Coronary artery (tissue), 2 donors: ENCODE results near the gene LTBP2.

ENCODE experiments used
- DNase-seq: peaks from one replicate; pipeline ENCODE4 v3.0.0-alpha.2; 2017; ENCODE audit warnings: low spot score
- H3K27ac ChIP-seq, 2 donors: fragments of 200-600 bp; sonication (generic); one replicate each; pipeline ENCODE4 v1.5.1; 2016 to 2019
- H3K4me3 ChIP-seq: fragments of 200-600 bp; sonication (generic); 2 replicates; pipeline ENCODE4 v1.5.1; 2016; ENCODE audit warnings: mild to moderate bottlenecking, moderate library complexity
- TF ChIP-seq, protein P1 (sequence below): fragments of 200-600 bp; sonication (generic); IDR thresholded peaks from one replicate; pipeline ENCODE4 v1.5.1; 2019; ENCODE audit warnings: antibody characterized with exemption

Gene LTBP2

DNA sequence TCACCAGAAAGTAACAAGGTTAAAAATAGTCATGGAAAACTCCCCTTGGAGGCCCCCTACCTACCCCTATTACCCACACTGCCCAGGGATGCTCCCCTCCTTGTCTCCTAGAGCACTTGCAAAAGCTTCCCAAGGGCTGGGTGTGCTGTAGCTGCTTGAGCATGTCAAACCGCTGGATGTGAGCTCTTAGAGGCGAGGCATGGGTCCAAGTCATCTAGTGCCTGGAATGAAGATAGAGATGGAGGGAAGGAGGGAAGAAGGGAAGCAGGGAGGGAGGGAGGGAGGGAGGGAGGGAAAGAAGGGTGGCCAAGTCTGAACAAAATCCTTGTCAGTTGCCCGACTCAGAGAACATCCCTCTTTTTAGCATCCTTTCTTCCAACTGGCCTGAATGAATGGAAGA is 43.1 kb downstream of the LTBP2 start:
- no peak overlapping the region for H3K4me3 ChIP-seq
- DNase-seq = no peak
- TF ChIP-seq, protein P1, sequence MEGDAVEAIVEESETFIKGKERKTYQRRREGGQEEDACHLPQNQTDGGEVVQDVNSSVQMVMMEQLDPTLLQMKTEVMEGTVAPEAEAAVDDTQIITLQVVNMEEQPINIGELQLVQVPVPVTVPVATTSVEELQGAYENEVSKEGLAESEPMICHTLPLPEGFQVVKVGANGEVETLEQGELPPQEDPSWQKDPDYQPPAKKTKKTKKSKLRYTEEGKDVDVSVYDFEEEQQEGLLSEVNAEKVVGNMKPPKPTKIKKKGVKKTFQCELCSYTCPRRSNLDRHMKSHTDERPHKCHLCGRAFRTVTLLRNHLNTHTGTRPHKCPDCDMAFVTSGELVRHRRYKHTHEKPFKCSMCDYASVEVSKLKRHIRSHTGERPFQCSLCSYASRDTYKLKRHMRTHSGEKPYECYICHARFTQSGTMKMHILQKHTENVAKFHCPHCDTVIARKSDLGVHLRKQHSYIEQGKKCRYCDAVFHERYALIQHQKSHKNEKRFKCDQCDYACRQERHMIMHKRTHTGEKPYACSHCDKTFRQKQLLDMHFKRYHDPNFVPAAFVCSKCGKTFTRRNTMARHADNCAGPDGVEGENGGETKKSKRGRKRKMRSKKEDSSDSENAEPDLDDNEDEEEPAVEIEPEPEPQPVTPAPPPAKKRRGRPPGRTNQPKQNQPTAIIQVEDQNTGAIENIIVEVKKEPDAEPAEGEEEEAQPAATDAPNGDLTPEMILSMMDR = no peak
- peak overlapping the region; percentile 64 to 93 for H3K27ac ChIP-seq

DNA sequence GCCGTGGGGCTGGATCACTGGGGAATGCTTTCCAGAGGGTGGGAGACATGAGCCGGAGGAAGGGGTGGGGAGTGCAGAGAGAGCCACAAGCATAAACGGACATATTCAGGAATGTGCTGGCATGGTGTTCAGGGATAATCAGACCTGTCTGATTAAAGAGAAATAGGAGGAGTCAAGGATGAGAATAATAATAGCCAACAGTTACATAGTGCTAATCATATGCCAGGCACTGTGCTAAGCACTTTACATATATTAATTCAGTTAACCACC is 43.7 kb downstream of the LTBP2 start:
- Histone ChIP-seq H3K4me3 (no peak overlapping the region), H3K27ac (peak overlapping the region; percentile 64 to 93)
- DNase-seq = no peak
- TF ChIP-seq, protein P1 = no peak

DNA sequence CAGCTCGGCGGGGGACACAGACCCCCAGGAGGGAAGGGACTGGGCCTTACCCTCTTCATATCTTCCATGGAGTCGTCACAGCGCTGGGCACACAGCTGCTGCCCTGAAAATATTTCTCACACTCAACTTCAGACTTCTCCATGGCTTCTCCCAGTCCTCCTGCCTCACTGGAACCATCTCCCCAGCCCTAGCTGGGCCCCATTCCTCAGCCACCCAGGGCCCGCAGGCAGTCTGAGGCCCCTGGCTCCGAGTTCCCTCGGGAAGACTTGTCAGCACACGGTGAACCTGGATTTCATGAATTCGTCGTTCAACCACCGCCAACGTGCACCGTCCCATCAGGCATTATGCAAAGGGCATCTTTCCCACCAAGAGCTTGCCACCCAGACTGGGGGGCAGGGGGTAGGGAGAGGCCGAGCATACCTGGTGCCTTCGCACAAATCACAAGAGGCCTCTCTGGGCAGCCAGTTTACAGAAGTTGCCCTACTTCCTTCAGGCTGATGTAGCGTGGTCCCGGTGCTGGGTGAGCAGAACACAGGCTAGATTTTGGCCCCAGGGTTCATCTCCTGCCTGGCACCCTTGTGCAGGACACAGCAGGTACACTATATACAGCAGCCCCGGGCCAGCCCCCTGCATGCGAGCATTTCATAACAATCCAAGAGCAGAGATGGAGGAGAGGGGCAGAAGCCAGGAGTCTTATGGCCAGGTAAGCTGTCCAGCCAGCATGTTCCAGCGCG is 44.2 kb downstream of the LTBP2 start:
- no peak overlapping the region for H3K4me3 ChIP-seq
- H3K27ac ChIP-seq = peak overlapping the region; percentile 64 to 93
- DNase-seq = no peak
- TF ChIP-seq, protein P1 = no peak

DNA sequence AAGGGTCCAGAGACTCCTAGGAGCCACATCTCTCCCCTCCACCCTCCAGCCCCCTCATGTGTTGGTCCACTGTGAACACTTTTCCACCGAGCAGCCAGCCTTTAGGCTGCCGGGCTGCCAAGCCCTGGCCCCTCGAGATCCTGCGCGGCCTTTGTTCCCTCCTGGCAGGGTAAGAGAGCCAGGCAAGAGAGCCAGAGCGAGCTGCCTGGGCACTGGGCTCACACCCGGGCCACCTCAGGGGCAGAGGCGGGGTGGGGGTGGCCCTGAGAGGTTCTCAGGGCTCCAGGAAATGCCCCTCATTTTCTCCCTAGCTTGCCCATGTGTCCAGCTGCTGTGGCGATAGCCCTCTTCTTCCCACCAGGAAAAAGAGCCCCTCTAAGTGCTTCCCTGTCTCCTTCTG is 44.8 kb downstream of the LTBP2 start:
- no peak for DNase-seq
- TF ChIP-seq, protein P1 = no peak
- H3K4me3 ChIP-seq = peak overlapping the region; percentile 26
- H3K27ac ChIP-seq = peak overlapping the region; percentile 64 to 93

GRCh38 chr14:74566174-74567141 is 45.6 kb downstream of the LTBP2 start:
- peak overlapping the region; percentile 64 to 93 for H3K27ac ChIP-seq
- no peak for DNase-seq
- TF ChIP-seq, protein P1 = no peak
- peak overlapping the region; percentile 26 for H3K4me3 ChIP-seq

- H3K4me3 ChIP-seq = peak overlapping the region; percentile 13
- no peak for DNase-seq
- TF ChIP-seq, protein P1 = no peak
- H3K27ac ChIP-seq = peak overlapping the region in 1 of 2 donors; percentile 59
Observed at GRCh38 chr14:74563586-74564159, 48.4 kb downstream of the LTBP2 start.
